NCI-H1048 (cell line): ENCODE measurements around the gene SNCAIP.

ENCODE experiments used
- DNase-seq: peaks from one replicate; lab custom pipeline; 2025; lab: John Stamatoyannopoulos, UW

SNCAIP gene

DNA sequence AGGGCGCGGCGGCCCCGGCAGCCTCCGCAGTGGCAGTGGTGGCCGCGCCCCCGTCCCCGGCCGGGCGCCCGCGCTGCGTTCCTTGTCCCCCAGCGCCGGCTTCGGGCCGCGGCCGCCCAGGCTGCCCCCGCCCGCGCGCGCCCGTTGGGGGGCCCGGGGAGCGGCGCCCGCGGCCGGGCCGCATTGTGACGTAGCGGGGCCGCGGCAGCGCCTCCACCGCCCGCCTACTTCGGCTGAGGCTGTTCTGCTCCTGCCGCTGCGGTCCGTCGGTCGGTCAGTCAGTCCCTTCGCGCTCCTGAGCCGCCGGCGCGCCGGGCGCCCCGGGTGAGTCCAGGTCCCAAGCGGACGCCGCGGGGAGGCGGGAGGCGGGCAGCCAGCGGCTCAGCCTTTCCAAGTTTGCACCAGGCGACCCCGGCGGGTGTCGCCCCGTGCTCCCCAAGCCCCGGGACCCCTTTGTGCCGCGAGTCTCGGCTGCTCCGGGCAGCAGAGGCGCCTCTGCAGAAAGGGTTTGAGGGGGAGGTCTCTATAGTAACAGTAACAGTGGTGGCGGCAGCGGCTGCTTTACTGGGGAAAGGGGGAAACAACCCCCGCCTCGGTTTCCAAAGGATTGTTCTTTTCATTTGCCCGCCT lies at the start of gene SNCAIP:
TSS of gene SNCAIP (plus strand) at position 277 of the 630 bp plus-strand sequence. CDS start 78,898 bp downstream, outside the sequence.
- DNase-seq = no peak

DNA sequence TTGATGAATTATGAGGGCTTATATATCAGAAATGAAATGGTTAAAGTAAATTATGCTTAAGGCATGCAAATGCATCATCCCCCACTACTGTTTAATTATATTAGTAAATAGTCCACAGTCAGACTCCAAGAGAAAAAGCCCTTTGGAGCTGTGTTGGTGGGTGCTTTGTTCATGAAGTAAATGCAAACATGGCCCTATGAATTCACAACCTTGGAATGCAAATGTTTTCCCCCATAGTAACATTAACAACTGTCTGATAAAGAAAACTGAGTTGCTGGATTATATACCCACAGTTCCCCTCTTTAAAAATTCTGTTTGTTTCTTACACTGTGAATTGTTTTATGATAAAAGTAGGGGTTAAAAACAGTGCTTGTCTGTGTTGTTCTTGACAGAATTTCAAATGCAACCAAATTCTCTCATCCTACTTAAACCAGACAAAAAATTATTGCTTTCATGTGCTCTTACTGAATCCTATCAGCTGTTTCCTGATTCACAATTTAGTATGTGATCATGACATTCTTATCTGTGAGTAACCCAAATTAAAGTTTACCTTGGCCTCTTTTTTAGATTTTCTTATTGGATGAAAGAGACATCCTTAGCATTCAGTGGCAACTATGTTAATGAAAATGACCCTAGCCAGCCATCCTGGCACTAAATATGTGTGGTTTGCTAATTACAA lies 48.5 kb upstream of the SNCAIP start:
- DNase-seq = no peak

DNA sequence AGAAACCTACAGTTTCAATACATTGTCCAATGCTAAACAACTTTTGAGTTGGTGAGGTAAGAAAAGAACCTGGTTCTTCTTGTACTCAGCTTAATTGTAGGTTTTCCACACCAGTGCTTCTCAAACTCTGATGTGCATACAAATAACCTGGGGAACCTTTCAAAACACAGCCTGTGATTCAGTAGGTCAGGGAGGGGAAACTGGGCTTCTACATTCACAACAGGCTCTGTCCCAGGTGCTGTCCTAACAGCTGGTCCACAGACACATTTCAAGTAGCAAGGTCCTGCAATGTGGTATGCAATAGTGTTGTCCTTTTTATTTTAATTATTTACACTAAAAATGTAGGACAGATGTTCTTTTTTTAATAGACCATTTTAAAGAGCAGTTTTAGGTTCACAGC lies 47.4 kb upstream of the SNCAIP start:
- no peak for DNase-seq

DNA sequence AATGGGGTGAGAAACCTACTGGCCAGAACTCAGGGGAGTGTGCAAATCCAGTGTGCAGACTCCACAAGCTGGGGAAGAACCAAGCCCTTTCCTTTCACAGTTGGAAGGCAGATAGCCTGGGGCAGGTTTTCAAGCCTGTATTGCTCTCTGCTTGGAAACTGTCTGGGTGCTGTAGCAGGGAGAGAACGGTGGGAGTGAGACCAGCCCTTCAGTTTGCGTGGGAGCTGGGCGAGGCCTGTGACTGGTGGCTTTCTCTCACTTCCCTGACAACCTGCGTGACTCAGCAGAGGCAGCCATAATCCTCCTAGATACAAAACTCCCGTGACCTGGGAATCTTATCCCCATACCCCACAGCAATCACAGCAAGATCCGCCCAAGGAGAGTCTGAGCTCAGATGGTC lies 44.9 kb upstream of the SNCAIP start:
- DNase-seq = no peak

DNA sequence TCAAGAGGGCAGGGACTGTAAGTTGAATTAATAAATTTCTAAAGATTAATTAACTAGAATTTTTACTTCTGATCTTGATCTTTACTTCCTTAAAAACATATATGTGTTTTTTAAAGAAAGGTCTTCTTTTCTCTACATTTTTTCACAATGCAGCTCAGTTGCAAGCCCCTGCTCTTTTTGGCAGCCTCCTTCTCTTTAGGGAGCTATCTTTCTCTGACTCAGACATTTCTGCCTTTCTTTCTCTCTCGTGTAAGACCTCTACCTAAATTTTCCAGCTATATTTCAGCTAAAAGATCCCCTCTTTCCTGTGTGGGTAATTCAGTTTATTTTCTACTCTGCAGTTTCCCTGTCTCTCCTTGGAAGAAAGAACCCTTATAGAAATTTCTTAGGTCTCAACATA lies 38.3 kb upstream of the SNCAIP start:
- DNase-seq = no peak

DNA sequence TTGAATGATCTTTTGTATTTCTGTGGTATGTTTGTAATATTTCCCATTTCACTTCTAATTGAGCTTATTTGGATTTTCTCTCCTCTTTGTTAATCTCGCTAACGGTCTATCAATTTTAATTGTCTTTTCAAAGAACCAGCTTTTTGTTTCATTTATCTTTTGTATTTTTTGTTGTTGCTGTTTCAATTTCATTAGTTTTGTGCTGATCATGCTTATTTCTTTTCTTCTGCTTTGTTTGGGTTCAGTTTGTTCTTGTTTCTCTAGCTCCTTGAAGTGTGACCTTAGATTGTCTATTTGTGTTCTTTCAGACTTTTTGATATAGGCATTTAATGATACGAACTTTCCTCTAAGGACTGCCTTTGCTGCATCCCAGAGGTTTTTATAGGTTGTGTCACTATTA lies 28.4 kb upstream of the SNCAIP start:
- DNase-seq = no peak

DNA sequence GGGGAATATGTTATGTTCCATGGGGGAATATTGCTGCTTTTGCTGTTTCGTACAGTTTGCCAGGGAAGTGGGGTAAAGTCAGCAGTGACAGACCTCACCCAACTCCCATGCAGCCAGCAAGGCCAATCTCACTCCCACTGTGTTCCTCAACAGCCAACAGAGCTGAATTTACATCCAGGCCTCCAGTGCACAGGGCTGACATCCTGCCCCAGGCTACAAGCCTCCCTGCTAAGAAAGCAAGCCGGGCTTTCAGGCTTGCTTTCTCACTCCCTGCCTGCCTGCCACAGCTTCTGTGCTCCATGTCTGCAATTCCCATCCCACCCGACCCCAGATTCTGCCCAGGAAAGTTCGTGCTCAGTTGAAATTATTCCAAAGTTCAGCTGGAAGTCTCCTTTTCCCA lies 25.5 kb upstream of the SNCAIP start:
- DNase-seq = no peak

DNA sequence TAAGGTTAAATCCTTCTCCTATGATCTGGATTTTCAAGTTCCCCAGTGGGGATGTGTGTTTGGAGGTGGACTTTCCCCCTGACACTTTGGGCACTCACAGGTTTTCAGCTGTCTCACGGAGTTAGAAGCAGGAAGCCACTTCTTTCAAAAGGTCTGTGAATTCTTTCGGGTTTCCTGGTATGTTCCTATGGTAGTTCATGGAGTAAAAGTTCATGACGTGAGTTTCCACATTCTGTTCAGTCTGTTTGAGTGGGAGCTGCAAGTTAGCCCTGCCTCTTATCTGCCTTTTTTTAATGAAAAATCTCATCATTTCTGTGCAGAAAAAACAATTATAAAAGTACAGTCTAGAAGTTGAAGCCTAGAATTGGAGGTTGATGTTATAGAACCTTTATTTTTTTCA lies 24.9 kb upstream of the SNCAIP start:
- no peak for DNase-seq

DNA sequence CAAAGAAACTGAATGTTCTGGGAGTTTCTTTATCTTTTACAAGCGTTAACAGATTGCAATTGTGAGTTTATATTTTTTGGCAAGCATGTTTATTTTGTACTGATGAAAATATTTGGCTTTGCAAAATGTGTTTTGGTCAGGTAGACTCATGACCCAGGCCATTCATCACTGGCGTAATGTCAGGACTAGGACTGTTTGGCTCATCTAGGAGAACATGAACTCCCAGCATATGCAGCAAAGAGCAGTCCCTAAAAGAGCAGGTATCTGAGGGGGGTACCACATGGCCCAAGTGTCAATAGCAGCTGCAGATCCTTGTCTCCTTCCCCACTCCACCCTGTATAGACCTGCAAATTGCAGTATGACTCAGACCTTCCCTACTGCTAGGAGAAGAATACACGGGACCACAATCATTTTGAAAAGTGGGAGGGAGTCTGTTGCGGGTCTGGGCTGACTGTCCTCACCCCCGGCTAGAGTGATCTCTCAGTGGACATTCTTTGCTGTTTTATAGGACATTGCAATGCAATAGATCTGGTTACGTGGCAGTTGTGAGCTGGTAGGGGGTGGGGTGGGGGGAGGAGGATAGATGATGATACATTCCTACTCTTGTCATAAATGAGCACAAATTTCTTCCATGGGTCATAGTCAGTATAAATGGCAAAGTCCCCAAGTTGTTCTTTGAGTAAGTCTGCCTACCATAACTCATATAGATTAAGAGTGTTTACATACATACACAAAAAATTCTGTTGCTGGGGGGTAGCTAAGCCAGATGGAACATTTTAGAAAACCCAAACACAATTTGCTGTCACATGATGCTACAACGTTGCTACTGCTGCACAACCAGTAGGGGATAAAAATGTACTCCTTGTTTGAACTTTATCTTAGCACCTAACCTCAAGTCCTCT lies 20.8 kb upstream of the SNCAIP start:
- DNase-seq = no peak

DNA sequence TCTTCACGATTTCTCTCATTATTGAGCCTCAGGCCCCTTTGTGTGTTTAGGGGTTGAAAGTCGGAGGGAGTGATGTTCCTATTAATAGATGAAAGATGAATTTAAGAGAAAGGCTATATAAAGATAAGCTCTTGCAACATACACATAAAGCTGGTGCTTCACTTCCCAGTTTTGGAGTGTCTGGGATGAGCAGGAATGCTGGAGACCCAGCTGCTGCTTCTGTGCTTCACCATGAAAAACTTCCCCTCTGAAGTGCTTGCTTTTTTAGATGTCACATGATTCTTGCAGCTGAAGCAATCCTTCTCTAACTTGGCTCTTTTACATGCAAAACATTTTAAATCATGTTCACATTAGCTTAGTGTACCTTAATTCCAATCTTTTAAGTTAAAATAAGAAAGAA lies 19.7 kb upstream of the SNCAIP start:
- DNase-seq = no peak

DNA sequence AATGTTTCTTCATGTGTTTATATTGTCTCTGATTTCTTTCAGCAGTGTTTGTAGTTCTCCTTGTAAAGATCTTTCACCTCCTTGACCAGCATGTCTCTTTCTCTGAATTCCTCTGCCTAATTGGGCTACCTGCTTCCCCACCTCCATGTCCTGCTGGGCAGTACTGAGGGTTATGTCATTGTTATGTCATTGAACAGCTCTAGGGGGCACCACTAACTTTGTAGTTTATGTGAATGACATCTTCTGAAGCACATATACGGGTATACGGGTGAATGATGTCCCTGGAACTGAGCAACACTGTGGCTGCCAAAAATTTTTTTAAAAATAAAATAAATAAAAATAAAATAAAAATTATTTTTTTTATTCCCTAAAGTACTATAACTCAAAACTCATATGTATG lies 16.9 kb upstream of the SNCAIP start:
- DNase-seq = no peak

DNA sequence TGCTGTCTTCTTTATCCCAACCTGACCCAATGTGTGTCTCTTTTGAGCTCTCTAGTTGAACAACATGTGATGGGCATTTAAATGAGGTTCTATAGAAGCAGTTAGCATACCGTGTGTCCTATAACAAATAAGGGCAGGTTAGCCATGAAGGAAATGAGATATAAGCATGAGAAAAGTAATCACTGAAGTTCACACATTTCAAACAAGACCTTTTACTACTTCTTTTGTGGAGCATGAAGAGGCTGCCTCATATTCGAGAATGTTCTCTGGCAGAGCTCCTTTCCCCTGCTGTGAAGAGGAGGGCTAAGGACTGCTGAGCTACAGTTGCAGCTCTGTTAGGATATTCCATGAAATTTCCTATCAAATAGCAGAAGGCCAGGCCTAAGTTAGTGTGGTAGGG lies 15.2 kb upstream of the SNCAIP start:
- DNase-seq = no peak

DNA sequence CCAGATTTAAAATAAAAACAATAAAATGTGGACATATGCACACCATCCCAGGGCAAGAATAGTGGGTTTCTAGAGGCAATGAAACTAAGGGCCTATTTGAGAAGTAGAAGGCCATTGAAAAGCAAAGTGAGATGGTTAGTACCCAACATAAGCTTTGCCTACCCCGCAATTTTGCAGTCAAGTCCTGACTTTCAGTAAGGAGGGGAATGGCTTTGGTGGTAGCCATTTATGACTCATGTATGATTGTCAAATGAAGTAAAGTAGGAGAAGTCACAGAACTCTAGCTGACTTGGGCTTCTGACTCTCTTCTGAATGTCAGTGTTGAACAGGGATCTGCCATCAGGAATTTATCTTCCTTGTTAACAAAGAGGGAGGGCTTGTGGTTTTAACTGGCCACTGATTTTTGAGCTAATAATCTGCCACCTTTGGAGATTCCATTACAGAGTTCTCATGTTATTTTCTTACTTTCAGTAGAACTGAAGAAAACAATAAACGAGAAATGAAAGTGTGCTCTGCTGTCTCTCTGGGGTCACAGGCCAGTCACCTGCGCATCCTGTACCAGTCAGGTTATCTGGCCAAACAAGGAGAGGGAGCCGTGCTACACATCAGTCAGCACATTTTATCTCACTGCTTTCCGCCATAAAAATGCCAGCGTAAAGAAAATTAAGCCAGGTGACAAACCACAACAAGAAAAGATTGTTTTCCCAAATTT lies 14.3 kb upstream of the SNCAIP start:
- no peak for DNase-seq

DNA sequence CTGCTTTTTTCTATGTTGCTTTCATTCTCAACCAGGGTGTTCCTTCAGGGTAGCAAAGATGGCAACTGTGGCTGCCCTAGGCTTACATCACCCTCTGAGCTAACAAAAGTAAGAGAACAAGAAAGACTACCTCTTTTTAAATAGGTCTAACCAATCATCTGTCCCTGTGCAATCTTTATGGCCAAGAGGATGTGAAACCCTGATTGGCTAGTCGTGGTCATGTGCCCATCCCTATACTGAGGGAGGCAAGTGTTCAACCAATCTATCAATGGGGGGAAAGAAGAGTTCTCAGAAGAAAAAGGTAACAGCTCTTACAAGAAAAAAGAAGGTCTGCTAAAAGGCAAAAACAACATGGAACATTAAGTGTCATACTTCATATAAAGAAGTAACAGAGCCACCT lies 11.7 kb upstream of the SNCAIP start:
- DNase-seq = no peak

DNA sequence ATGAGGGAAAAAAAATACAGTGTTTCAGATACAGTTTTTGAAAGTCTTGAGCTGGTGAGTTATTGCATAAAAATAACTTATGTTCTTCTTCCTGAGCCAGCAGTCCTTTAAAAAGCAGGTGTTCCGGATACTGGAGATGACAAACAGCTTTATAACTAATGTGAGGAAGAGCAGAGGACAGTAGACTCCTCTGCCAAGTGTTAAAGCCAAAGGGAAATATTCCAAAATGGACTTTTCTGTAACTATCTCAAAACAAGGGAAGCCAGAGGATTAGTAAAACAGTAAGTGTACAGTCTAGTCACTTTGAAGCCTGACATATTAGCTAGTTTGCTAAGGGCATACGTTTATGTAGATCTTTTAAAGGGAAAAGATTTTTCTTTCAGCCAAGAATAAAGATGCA lies 11.0 kb upstream of the SNCAIP start:
- no peak for DNase-seq

DNA sequence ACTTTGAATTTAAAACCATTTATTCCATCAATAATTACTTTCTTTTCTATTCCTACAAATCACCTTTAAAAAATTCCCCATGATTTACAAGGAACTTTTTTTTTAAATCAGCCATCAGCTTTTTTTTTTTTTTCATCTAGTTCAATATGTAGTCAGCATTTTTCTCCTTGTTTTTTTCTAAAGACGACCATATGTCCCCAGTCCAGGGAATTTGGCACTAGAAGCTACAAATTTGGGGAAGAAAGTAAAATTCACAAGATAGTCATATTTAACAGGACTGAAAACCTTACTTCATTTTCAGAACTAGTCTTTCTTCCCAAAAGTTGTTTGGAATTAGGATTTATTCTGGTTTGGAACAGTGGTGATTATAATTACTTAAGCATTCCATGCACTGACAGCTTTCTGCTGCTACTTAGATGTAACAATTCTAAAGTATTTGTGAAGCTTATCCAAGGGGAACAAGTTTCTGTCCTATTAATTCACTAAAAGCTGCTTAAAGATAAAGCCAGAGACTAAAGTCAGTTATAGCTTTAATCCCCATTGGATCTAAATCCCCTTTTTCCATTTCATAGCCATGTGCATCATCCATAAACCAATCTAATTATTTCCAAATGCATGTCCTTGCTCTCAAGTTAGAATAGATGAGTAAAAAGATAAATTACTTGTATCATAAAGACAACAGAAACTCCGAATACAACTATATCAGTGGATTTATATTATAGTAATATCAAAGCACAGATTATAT lies 7.4 kb upstream of the SNCAIP start:
- no peak for DNase-seq

DNA sequence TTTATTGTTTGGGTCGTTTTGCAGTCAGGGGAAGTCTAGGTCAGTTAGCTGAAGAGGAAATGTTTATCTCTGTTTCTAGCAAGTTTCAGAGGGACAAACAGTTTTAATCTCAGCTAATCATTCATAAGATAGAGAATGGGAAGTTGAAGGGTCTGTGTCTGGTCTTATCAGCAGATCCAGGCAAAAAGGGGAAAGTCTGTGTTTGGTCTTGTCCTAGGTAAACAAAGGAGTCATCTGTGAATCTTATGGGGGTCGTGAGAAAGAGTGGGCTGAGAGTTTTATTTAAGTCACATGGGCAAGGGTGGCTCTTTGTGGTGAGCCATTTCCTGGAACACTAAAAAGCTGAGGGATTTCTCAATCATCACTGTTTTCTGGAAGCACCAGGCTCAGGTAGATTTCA lies 5.6 kb upstream of the SNCAIP start:
- no peak for DNase-seq

DNA sequence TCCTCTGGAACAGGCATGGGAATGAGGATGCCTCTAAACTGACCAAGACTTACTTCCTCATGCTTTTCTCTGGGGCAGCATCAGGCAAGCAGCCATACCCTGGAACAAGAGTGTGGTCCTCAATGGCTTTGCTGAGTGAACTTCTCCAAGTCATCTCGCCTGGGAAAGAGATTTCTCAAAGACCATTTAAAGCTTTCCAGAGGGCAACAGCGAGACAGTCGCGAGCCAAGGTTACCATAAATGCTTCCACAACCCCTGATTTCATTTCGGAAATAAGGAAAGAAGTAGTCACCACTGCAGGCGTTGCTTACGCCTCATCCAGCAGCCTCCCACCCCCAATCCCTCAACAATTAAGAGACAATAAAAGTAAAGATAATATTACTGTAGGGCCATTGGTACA lies 1.1 kb upstream of the SNCAIP start:
- no peak for DNase-seq

DNA sequence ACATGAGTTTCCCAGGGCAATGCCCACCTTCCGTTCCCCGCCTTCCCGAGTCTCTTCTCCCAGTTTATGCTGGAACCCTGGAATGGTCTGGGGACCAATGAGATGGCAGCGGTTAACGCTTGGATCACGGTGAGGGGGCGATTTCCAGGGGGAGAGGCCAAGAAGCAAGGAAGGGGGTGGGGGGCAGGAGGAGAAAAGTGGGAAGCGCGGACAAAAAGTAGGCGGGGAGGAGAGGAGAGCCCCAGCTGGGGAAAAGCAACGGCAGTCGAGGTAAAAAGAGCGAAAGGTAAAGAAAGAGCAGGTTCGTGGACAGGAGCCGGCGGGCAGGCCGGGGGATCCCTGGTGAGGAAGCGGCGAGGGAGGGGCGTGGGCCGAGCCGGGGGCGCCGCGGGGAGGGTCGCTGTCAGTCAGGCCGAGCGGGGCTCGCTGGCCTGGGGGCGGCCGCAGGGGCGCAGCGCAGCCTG lies 508 bp upstream of the SNCAIP start:
- no peak for DNase-seq

DNA sequence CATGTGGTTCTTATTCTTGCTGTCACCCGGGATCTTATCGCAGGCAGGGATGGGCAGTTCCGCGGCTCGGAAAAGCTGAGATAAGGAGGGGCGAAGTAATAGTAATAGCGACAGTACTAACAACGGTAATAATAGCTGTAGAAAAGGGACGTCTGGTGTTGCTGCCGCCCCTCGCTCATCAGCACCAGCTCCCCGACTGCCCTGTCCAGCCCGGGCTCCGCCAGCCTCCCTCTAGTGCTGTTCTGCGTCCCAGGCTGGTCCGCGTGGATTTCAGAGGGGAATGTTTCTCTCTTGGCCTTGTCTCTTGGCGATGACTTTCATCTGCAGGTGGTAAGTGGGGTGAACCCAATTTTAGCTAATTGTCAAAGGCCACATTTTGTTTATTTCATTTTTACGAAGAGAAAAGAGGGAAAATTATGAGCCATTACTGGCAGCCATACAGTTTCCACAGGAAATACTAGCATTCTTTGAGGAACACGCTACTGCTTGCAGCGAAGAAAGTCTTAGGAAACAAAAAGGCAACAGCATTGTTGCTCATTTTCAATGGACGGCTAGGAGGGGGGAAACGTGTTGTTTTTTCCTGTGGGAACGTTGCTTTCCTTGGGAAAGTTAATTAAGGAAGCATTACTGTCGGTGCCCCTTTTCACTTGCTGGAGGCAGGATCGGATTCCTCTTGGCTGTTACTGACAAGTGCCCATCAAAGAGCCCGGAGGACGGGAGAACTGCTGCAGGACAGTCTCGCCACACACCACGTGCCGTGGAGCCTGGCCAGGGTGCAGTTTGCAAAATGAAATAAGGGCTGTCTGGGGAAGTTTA lies 762 bp downstream of the SNCAIP start:
- DNase-seq = no peak

DNA sequence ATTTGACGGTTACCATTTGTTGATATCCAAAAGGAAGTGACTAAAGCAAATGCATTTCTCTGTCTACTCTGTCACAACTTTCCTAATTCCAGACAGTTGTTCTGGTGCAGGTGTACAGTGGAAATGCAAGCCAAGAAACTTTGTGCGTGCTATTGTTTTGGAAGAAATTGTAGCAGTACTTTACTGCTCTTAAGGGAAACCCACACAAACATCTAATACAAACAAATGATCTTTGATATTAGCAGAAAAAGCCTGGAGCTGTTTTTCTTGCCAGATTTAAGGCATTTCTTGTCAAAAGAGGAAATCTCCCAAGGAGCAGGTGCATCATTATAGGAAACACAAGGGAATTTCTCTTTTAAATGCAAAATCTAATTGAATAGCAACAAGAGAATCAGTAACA lies 2.0 kb downstream of the SNCAIP start:
- no peak for DNase-seq
